NB4 (cell line): Measurements from ENCODE around the gene SMAD2.

ENCODE experiments used
- DNase-seq: peaks from one replicate; pipeline ENCODE4 v3.0.0; 2010; ENCODE audit warnings: low read depth
- H3K4me3 ChIP-seq: one replicate; pipeline ENCODE4 v1.5.1; 2011; ENCODE audit warnings: mild to moderate bottlenecking, low read depth, low read length, moderate library complexity
- CTCF ChIP-seq: IDR thresholded peaks from one replicate; pipeline ENCODE4 v1.5.1; 2012; ENCODE audit warnings: low read depth, low read length
- MAX ChIP-seq: IDR thresholded peaks from 2 replicates; pipeline ENCODE4 v1.6.1; 2011; ENCODE audit warnings: low read depth, low read length
- MYC ChIP-seq: IDR thresholded peaks from 2 replicates; pipeline ENCODE4 v1.6.1; 2011; ENCODE audit warnings: low read depth, low read length
- POLR2A ChIP-seq: IDR thresholded peaks from 2 replicates; pipeline ENCODE4 v1.6.1; 2011; ENCODE audit warnings: mild to moderate bottlenecking; ENCODE audit not compliant: insufficient read length; ENCODE audit errors: extremely low read depth

The SMAD2 gene

GRCh38 chr18:47906408-47906807 lies 24.1 kb downstream of the SMAD2 start:
- H3K4me3 ChIP-seq = no peak overlapping the region
- no peak for TF ChIP-seq MAX
- TF ChIP-seq MYC = no peak
- TF ChIP-seq POLR2A = no peak
- TF ChIP-seq CTCF = no peak
- DNase-seq = no peak

GRCh38 chr18:47903809-47904208 lies 26.6 kb downstream of the SMAD2 start:
- no peak for TF ChIP-seq POLR2A
- no peak for TF ChIP-seq MYC
- no peak for TF ChIP-seq MAX
- TF ChIP-seq CTCF = no peak
- H3K4me3 ChIP-seq = no peak overlapping the region
- no peak for DNase-seq

GRCh38 chr18:47901624-47902362 lies 28.7 kb downstream of the SMAD2 start:
- peak; percentile 81 for DNase-seq
- TF ChIP-seq MAX (no peak), MYC (no peak), POLR2A (no peak), CTCF (no peak)
- H3K4me3 ChIP-seq = no peak overlapping the region

GRCh38 chr18:47899107-47899840 lies 31.2 kb downstream of the SMAD2 start:
- no peak for DNase-seq
- no peak for TF ChIP-seq MAX
- TF ChIP-seq CTCF = no peak
- no peak for TF ChIP-seq MYC
- TF ChIP-seq POLR2A = no peak
- no peak overlapping the region for H3K4me3 ChIP-seq

- H3K4me3 ChIP-seq = no peak overlapping the region
- no peak for TF ChIP-seq POLR2A
- TF ChIP-seq MYC = no peak
- no peak for TF ChIP-seq MAX
- TF ChIP-seq CTCF = no peak
- DNase-seq = no peak
Measured at GRCh38 chr18:47898696-47899095, 31.8 kb downstream of the SMAD2 start.
